HEK293 (cell line): ENCODE measurements around the gene WDR48.

Experiments
- CTCF ChIA-PET: fragments of 350-600 bp; formaldehyde crosslinking; extraction: SDS; loops from one replicate; lab custom pipeline; 2021; ENCODE audit warnings: antibody characterized with exemption; lab: Yijun Ruan, JAX
- POLR2A ChIA-PET: fragments of 300-600 bp; formaldehyde crosslinking; extraction: SDS; loops from one replicate; lab custom pipeline; 2020; ENCODE audit warnings: antibody characterized with exemption, inconsistent platforms; lab: Yijun Ruan, JAX
- H3K27ac ChIP-seq: fragments of 200-500 bp; sonication (Bioruptor generic); 2 replicates; pipeline ENCODE4 v1.5.1; 2014; ENCODE audit warnings: low read depth, low read length, control low read depth, inconsistent platforms; ENCODE audit errors: extremely low read depth
- H3K36me3 ChIP-seq, 2 experiments: fragments of 200-500 bp in 1 of 2; sonication (Bioruptor generic) in 1 of 2; 1 replicate in 1 of 2; 2 replicates in 1 of 2; pipeline ENCODE4 v1.5.1; 2014 to 2017; ENCODE audit warnings: inconsistent platforms in 2 of 2, low read length in 2 of 2; ENCODE audit not compliant: control insufficient read depth in 2 of 2, insufficient read depth in 1 of 2
- H3K4me1 ChIP-seq: fragments of 200-500 bp; sonication (Bioruptor generic); 2 replicates; pipeline ENCODE4 v1.5.1; 2014; ENCODE audit warnings: mild to moderate bottlenecking, low read length, inconsistent platforms; ENCODE audit not compliant: control insufficient read depth, insufficient read depth
- H3K4me3 ChIP-seq: 2 replicates; pipeline ENCODE4 v1.5.1; 2011; ENCODE audit warnings: low read depth, mild to moderate bottlenecking, control low read depth, low read length, moderate library complexity
- H3K9me3 ChIP-seq: fragments of 200-500 bp; sonication (Bioruptor generic); 2 replicates; pipeline ENCODE4 v1.5.1; 2014; ENCODE audit warnings: low read depth, low read length, inconsistent platforms; ENCODE audit not compliant: control insufficient read depth, insufficient read depth
- BCL11A ChIP-seq: fragments of 450-650 bp; formaldehyde crosslinking; IDR thresholded peaks from 2 replicates; pipeline ENCODE4 v1.5.1; 2016; ENCODE audit warnings: low read depth, missing biosample characterization, missing genetic modification characterization
- IKZF3 ChIP-seq: fragments of 450-650 bp; IDR thresholded peaks from 2 replicates; pipeline ENCODE4 v1.5.0; 2018; ENCODE audit warnings: missing biosample characterization, mild to moderate bottlenecking, missing genetic modification characterization, moderate library complexity
- MEIS1 ChIP-seq: sonication (generic); formaldehyde crosslinking; IDR thresholded peaks from 2 replicates; pipeline ENCODE4 v1.8.1; 2022; ENCODE audit warnings: missing genetic modification reagents, mild to moderate bottlenecking, borderline replicate concordance
- OVOL3 ChIP-seq: fragments of 450-650 bp; formaldehyde crosslinking; IDR thresholded peaks from 2 replicates; pipeline ENCODE4 v1.5.1; 2016; ENCODE audit warnings: missing biosample characterization, missing genetic modification characterization
- PBX3 ChIP-seq: sonication (generic); formaldehyde crosslinking; IDR thresholded peaks from 2 replicates; pipeline ENCODE4 v1.8.1; 2022; ENCODE audit warnings: mild to moderate bottlenecking, moderate library complexity, missing genetic modification reagents
- REST ChIP-seq: fragments of 450-650 bp; formaldehyde crosslinking; IDR thresholded peaks from 2 replicates; pipeline ENCODE4 v1.5.1; 2016; ENCODE audit warnings: missing biosample characterization, missing genetic modification characterization
- SP2 ChIP-seq: fragments of 450-650 bp; formaldehyde crosslinking; IDR thresholded peaks from 2 replicates; pipeline ENCODE4 v1.5.1; 2016; ENCODE audit warnings: missing biosample characterization, missing genetic modification characterization
- SP3 ChIP-seq: fragments of 450-650 bp; formaldehyde crosslinking; IDR thresholded peaks from 2 replicates; pipeline ENCODE4 v1.5.1; 2016; ENCODE audit warnings: missing biosample characterization, missing genetic modification characterization
- TCF7L2 ChIP-seq: IDR thresholded peaks from 2 replicates; pipeline ENCODE4 v1.6.1; 2011; ENCODE audit warnings: low read depth, mild to moderate bottlenecking, inconsistent platforms, low read length, moderate library complexity, borderline replicate concordance
- TRIM28 ChIP-seq: IDR thresholded peaks from 2 replicates; pipeline ENCODE4 v1.6.1; 2011; ENCODE audit warnings: low read length, control low read depth, borderline replicate concordance
- ZBTB10 ChIP-seq: fragments of 450-650 bp; formaldehyde crosslinking; IDR thresholded peaks from 2 replicates; pipeline ENCODE4 v1.5.1; 2016; ENCODE audit warnings: missing biosample characterization, missing genetic modification characterization
- ZBTB17 ChIP-seq: fragments of 450-650 bp; formaldehyde crosslinking; IDR thresholded peaks from 2 replicates; pipeline ENCODE4 v1.5.1; 2016; ENCODE audit warnings: missing biosample characterization, missing genetic modification characterization
- ZBTB7A ChIP-seq: fragments of 450-650 bp; formaldehyde crosslinking; IDR thresholded peaks from 2 replicates; pipeline ENCODE4 v1.5.1; 2016; ENCODE audit warnings: low read depth, missing biosample characterization, missing genetic modification characterization
- ZEB2 ChIP-seq: fragments of 450-650 bp; formaldehyde crosslinking; IDR thresholded peaks from 2 replicates; pipeline ENCODE4 v1.5.1; 2016; ENCODE audit warnings: missing biosample characterization, missing genetic modification characterization
- ZFHX2 ChIP-seq: fragments of 450-650 bp; formaldehyde crosslinking; conservative IDR thresholded peaks from 2 replicates; pipeline ENCODE4 v1.5.1; 2016; ENCODE audit warnings: missing biosample characterization, missing genetic modification characterization
- ZFP3 ChIP-seq: fragments of 450-650 bp; formaldehyde crosslinking; IDR thresholded peaks from 2 replicates; pipeline ENCODE4 v1.5.1; 2016; ENCODE audit warnings: low read depth, missing biosample characterization, missing genetic modification characterization
- ZIC2 ChIP-seq: fragments of 450-650 bp; formaldehyde crosslinking; IDR thresholded peaks from 2 replicates; pipeline ENCODE4 v1.5.1; 2016; ENCODE audit warnings: missing biosample characterization, missing genetic modification characterization
- ZNF169 ChIP-seq: fragments of 450-650 bp; formaldehyde crosslinking; IDR thresholded peaks from 2 replicates; pipeline ENCODE4 v1.5.1; 2016; ENCODE audit warnings: missing biosample characterization, missing genetic modification characterization
- ZNF184 ChIP-seq: fragments of 450-650 bp; IDR thresholded peaks from 2 replicates; pipeline ENCODE4 v1.5.1; 2018; ENCODE audit warnings: missing biosample characterization, mild to moderate bottlenecking, missing genetic modification characterization
- ZNF19 ChIP-seq: fragments of 450-650 bp; formaldehyde crosslinking; IDR thresholded peaks from 2 replicates; pipeline ENCODE4; 2016; ENCODE audit warnings: missing biosample characterization, missing genetic modification characterization, low read depth
- ZNF2 ChIP-seq: fragments of 450-650 bp; formaldehyde crosslinking; IDR thresholded peaks from 2 replicates; pipeline ENCODE4 v1.5.1; 2016; ENCODE audit warnings: missing biosample characterization, missing genetic modification characterization
- ZNF311 ChIP-seq: fragments of 450-650 bp; formaldehyde crosslinking; IDR thresholded peaks from 2 replicates; pipeline ENCODE4 v1.5.1; 2017; ENCODE audit warnings: missing biosample characterization, missing genetic modification characterization, borderline replicate concordance
- ZNF341 ChIP-seq: fragments of 450-650 bp; formaldehyde crosslinking; IDR thresholded peaks from 2 replicates; pipeline ENCODE4; 2016; ENCODE audit warnings: low read depth, missing biosample characterization, missing genetic modification characterization
- ZNF362 ChIP-seq: fragments of 450-650 bp; formaldehyde crosslinking; IDR thresholded peaks from 2 replicates; pipeline ENCODE4 v1.5.1; 2016; ENCODE audit warnings: missing biosample characterization, missing genetic modification characterization
- ZNF449 ChIP-seq: fragments of 450-650 bp; formaldehyde crosslinking; IDR thresholded peaks from 2 replicates; pipeline ENCODE4 v1.5.1; 2017; ENCODE audit warnings: missing biosample characterization, mild to moderate bottlenecking, missing genetic modification characterization, moderate library complexity
- ZNF585B ChIP-seq: fragments of 450-650 bp; formaldehyde crosslinking; IDR thresholded peaks from 2 replicates; pipeline ENCODE4 v1.5.1; 2016; ENCODE audit warnings: missing biosample characterization, missing genetic modification characterization
- ZNF658 ChIP-seq: fragments of 450-650 bp; formaldehyde crosslinking; IDR thresholded peaks from 2 replicates; pipeline ENCODE4; 2016; ENCODE audit warnings: missing biosample characterization, missing genetic modification characterization
- ZNF777 ChIP-seq: fragments of 450-650 bp; formaldehyde crosslinking; IDR thresholded peaks from 2 replicates; pipeline ENCODE4 v1.5.1; 2017; ENCODE audit warnings: missing biosample characterization, missing genetic modification characterization, borderline replicate concordance

Gene WDR48

GRCh38 chr3:39090922-39091321 is 39.1 kb downstream of the WDR48 start (continued):
- no peak for TF ChIP-seq PBX3 (CRISPR knock-in tag)
- no peak for TF ChIP-seq BCL11A
- no peak for TF ChIP-seq ZNF362
- no peak for TF ChIP-seq IKZF3 (tag by site-specific recombination)
- no peak for TF ChIP-seq ZNF777 (tag by site-specific recombination)
- no peak for TF ChIP-seq OVOL3 (tag by site-specific recombination)
- no peak for TF ChIP-seq ZNF169 (tag by site-specific recombination)
- no peak for TF ChIP-seq ZNF184 (tag by site-specific recombination)
- TF ChIP-seq ZIC2 (tag by site-specific recombination) = no peak
- no peak for TF ChIP-seq ZNF585B (tag by site-specific recombination)
- TF ChIP-seq SP3 = no peak

GRCh38 chr3:39094851-39095677 is 43.2 kb downstream of the WDR48 start:
- CTCF ChIA-PET = no interaction called here
- POLR2A ChIA-PET = no interaction called here
- peaks cover 4 to 94% of the 10 kb centered on the region in 2 experiments for H3K36me3 ChIP-seq
- TF ChIP-seq ZFHX2 (tag by site-specific recombination) = no peak
- no peak for TF ChIP-seq ZBTB7A
- no peak for TF ChIP-seq ZFP3 (tag by site-specific recombination)
- TF ChIP-seq MEIS1 (CRISPR knock-in tag) = no peak
- TF ChIP-seq TCF7L2 = no peak
- TF ChIP-seq ZNF311 (tag by site-specific recombination) = no peak
- TF ChIP-seq SP2 (tag by site-specific recombination) = no peak
- TF ChIP-seq ZEB2 (tag by site-specific recombination) = no peak
- no peak for TF ChIP-seq ZBTB10 (tag by site-specific recombination)
- no peak for TF ChIP-seq ZBTB17 (tag by site-specific recombination)
- TF ChIP-seq OVOL3 (tag by site-specific recombination) = no peak
- TF ChIP-seq ZNF341 = no peak
- TF ChIP-seq ZNF19 = no peak
- TF ChIP-seq ZNF2 (tag by site-specific recombination) = no peak
- TF ChIP-seq ZNF449 (tag by site-specific recombination) = no peak
- no peak for TF ChIP-seq TRIM28
- no peak for TF ChIP-seq REST (tag by site-specific recombination)
- no peak for TF ChIP-seq ZNF658 (tag by site-specific recombination)

More at GRCh38 chr3:39094851-39095677, 43.2 kb downstream of the WDR48 start:
- H3K27ac ChIP-seq = no peak overlapping the region
- H3K4me1 ChIP-seq = no peaks in the 10 kb centered on the region
- no peaks in the 10 kb centered on the region for H3K9me3 ChIP-seq
- no peak overlapping the region for H3K4me3 ChIP-seq
